Esophagus (tissue), 2 donors: ENCODE measurements around the gene NXPH3. TPM values are rescaled to one million over a fixed set of nuclear protein-coding genes. Genes with fewer than 3 reads are reported as not detected.
A peak's percentile ranks its signal among the peaks of the same experiment; 100 is the strongest.

Source experiments
- H3K27ac ChIP-seq, 2 donors: one replicate each; pipeline ENCODE4 v1.5.1; 2013; ENCODE audit warnings: low read depth in 2 of 2, mild to moderate bottlenecking in 2 of 2, inconsistent platforms in 1 of 2, low read length in 1 of 2, moderate library complexity in 1 of 2
- H3K27me3 ChIP-seq, 2 donors: one replicate each; pipeline ENCODE4 v1.6.1; 2013; ENCODE audit warnings: low read length in 2 of 2, control low read depth in 1 of 2, mild to moderate bottlenecking in 1 of 2; ENCODE audit not compliant: insufficient read depth in 2 of 2, control insufficient read depth in 1 of 2
- H3K36me3 ChIP-seq, 2 donors: one replicate each; pipeline ENCODE4 v1.6.1; 2013; ENCODE audit warnings: low read length in 1 of 2; ENCODE audit not compliant: control insufficient read depth in 2 of 2, insufficient read depth in 2 of 2
- H3K4me1 ChIP-seq, 2 donors: one replicate each; pipeline ENCODE4 v1.6.1; 2013; ENCODE audit warnings: low read length in 1 of 2; ENCODE audit not compliant: control insufficient read depth in 2 of 2, insufficient read depth in 2 of 2
- H3K4me3 ChIP-seq, 2 donors: one replicate each; pipeline ENCODE4 v1.5.1; 2013; ENCODE audit warnings: low read length in 2 of 2, mild to moderate bottlenecking in 2 of 2, low read depth in 1 of 2, moderate library complexity in 1 of 2
- H3K9me3 ChIP-seq, 2 donors: one replicate each; pipeline ENCODE4 v1.6.1; 2013; ENCODE audit warnings: mild to moderate bottlenecking in 2 of 2, low read depth in 1 of 2, low read length in 1 of 2, moderate library complexity in 1 of 2; ENCODE audit not compliant: control insufficient read depth in 2 of 2, insufficient read depth in 1 of 2
- WGBS, 2 donors: extraction: QIAGEN DNeasy Blood & Tissue Kit; methylation state at CpG; one replicate each; pipeline ENCODE4 v1.1.7; 2013; 5-methylcytosine and 5-hydroxymethylcytosine counted together
- polyA plus RNA-seq, 2 donors: library from polyadenylated mRNA; stranded (reverse); fragments of 200-250 nt; gene quantifications; one replicate each; pipeline ENCODE4 v1.2.3, GENCODE V29; 2013
- donor health status: healthy with polysubstance abuse.
- donor health status: Bipolar disorder and iron deficiency.

Gene NXPH3
- polyA plus RNA-seq, 2 donors = 0.69 to 2.2 TPM

DNA sequence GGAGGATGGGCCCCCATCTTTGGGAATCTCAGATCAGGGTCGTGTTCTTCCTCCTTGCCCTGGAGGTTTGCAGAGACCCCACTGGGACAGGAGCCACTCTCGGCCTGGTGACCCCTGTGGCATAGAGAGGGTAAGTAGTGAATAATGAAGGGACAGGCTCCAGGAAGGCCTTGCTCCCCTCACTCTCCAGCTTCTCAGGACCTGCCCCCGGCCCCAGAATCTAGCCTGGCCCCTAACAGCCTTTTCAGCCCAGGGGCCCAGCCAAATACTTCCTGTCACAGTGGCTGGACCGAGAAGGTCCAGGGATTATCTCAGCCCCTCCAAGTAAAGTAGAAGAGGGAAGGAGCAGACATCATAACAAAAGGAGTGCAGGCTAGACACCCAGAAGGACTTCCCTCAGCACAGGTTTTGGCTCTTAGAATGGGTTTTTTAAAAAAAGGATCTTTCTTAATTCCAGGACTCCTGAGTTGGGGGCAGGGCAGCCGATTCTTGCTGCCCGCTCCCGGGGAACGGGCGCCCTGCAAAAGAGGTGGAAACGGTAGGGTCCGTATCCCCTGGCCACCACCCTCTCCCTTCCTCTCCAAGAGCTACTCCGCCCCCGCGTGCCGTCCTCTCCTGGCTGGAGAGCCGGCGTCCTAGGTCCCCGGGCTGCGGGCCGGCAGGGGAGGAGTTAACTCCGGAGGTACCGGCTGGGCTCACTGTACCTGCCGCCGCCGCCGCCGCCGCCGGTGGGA lies 559 bp upstream of the NXPH3 start:
- no peaks in the 10 kb centered on the region for H3K27me3 ChIP-seq
- peaks cover 8 to 14% of the 10 kb centered on the region in 2 donors for H3K4me1 ChIP-seq
- peak overlapping the region; percentile 45 to 56 for H3K4me3 ChIP-seq
- H3K27ac ChIP-seq = peak overlapping the region; percentile 59 to 74
- H3K36me3 ChIP-seq = no peaks in the 10 kb centered on the region
- 7 to 10% methylated on average over 28 to 29 of the region's 29 CpGs for WGBS, 2 donors
- H3K9me3 ChIP-seq = no peaks in the 10 kb centered on the region

DNA sequence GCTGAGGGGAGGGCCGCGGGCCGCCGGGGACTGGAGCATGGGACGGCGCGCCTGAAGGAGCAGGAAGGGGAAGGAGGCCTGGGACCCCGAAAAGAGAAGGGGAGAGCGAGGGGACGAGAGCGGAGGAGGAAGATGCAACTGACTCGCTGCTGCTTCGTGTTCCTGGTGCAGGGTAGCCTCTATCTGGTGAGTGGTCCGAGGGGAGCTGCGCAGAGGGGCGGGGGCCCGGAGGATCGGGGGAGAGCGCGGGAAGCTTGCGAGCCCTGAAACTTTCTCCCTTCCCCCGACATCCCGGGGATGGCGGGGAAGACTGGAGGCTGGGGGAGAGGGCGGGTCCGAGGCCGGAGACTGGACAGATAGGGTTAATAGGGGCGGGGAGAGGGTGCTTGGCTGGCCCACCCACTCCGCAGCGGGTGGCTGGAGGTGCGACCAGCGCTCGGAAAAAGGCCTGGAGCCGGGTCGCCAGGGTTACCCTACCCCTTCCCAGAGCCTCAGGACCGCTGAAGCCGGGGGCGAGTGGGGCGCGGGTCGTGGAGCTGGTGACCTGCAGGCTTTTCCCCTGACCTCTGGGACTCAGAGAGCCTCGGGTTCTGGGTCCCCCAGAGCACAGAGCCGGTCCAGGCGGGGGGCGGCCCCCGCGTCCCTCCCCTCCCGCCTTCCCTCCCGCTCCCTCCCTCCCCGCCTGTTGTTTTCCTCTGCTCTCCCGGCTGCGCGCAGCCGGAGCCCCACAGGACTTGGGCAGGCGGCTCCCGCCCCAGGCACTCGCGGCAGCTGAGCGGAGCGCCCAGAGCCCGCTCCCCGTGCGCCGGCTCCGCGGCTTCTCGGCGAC lies 631 bp downstream of the NXPH3 start:
- Histone ChIP-seq H3K4me1 (peaks cover 8 to 13% of the 10 kb centered on the region in 2 donors), H3K27ac (peak overlapping the region; percentile 67 to 74), H3K4me3 (peak overlapping the region; percentile 45 to 56)

DNA sequence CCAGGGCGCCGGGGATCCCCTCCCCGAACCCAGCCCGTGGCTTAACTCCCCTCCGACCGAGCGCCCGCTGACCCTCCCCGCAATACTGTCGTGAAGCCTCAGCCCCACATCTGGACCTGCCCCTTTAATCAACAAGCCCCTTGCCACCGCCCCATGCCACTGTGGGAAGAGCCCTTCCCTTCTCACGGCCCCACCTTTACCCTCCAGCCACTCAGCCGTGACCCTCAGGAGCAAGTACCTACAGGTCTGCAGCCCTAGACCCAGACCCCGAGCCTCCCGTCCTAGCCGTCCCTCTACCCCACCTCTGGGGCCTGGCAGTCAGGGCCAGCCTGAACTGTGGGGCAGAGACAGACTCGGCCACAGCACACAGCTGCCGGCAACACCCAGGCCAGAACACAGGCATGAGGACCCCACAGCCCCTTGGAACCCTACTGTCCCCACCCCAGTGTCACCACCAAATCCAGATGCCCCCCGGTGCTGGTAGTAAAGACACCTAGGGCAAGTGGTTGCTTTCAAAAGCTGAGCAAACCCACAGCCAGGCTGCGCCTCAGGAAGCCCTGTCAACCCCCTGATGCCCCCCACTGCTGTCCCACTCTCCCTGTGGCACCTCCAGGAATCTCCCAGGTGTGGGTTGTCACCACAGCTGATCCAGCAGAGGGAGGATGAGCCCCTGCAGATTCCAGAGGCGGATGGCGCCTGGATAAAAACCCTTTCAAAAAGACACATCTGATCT lies 1.4 kb downstream of the NXPH3 start:
- WGBS, 2 donors = 19% methylated on average over 22 of the region's 22 CpGs
- no peaks in the 10 kb centered on the region for H3K9me3 ChIP-seq
- peaks cover 8 to 13% of the 10 kb centered on the region in 2 donors for H3K4me1 ChIP-seq
- peak overlapping the region; percentile 45 to 56 for H3K4me3 ChIP-seq
- H3K27ac ChIP-seq = peak overlapping the region; percentile 67 to 74
- no peaks in the 10 kb centered on the region for H3K36me3 ChIP-seq
- H3K27me3 ChIP-seq = no peaks in the 10 kb centered on the region

More for the DNA sequence above, 631 bp downstream of the NXPH3 start:
- 1% methylated on average over 42 to 68 of the region's 68 CpGs for WGBS, 2 donors
- Histone ChIP-seq H3K27me3 (no peaks in the 10 kb centered on the region), H3K9me3 (no peaks in the 10 kb centered on the region), H3K36me3 (no peaks in the 10 kb centered on the region)

GRCh38 chr17:49577650-49577934 lies 1.9 kb downstream of the NXPH3 start:
- Histone ChIP-seq H3K9me3 (no peaks in the 10 kb centered on the region), H3K27me3 (no peaks in the 10 kb centered on the region), H3K4me3 (peak overlapping the region in 1 of 2 donors; percentile 45), H3K4me1 (peaks cover 8 to 13% of the 10 kb centered on the region in 2 donors), H3K27ac (peak overlapping the region; percentile 67 to 74), H3K36me3 (no peaks in the 10 kb centered on the region)
- 32 to 51% methylated on average over 3 of the region's 3 CpGs for WGBS, 2 donors

GRCh38 chr17:49577963-49578362 lies 2.3 kb downstream of the NXPH3 start:
- Histone ChIP-seq H3K9me3 (no peaks in the 10 kb centered on the region), H3K27me3 (no peaks in the 10 kb centered on the region), H3K27ac (no peak overlapping the region), H3K4me3 (no peak overlapping the region), H3K4me1 (peaks cover 8 to 13% of the 10 kb centered on the region in 2 donors), H3K36me3 (no peaks in the 10 kb centered on the region)
- 56 to 59% methylated on average over 4 of the region's 4 CpGs for WGBS, 2 donors

DNA sequence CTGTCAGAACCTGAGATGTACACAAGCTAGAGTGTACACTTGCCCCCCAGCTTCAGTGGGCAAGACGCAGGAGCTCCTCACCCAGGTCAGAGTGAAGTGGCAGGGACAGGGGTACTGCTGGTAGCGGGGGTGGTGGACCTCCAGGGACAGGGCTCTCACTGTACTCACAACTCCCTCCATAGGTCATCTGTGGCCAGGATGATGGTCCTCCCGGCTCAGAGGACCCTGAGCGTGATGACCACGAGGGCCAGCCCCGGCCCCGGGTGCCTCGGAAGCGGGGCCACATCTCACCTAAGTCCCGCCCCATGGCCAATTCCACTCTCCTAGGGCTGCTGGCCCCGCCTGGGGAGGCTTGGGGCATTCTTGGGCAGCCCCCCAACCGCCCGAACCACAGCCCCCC lies 2.7 kb downstream of the NXPH3 start:
- Histone ChIP-seq H3K4me3 (no peak overlapping the region), H3K27ac (no peak overlapping the region), H3K36me3 (no peaks in the 10 kb centered on the region), H3K4me1 (peaks cover 8 to 13% of the 10 kb centered on the region in 2 donors), H3K9me3 (no peaks in the 10 kb centered on the region), H3K27me3 (no peaks in the 10 kb centered on the region)
- 90 to 93% methylated on average over 13 of the region's 13 CpGs for WGBS, 2 donors

- H3K4me1 ChIP-seq = peaks cover 8 to 13% of the 10 kb centered on the region in 2 donors
- H3K36me3 ChIP-seq = no peaks in the 10 kb centered on the region
- no peaks in the 10 kb centered on the region for H3K9me3 ChIP-seq
- no peaks in the 10 kb centered on the region for H3K27me3 ChIP-seq
- 86 to 88% methylated on average over 17 of the region's 17 CpGs for WGBS, 2 donors
- no peak overlapping the region for H3K4me3 ChIP-seq
- H3K27ac ChIP-seq = no peak overlapping the region
Measured at GRCh38 chr17:49578952-49579500, 3.4 kb downstream of the NXPH3 start.

DNA sequence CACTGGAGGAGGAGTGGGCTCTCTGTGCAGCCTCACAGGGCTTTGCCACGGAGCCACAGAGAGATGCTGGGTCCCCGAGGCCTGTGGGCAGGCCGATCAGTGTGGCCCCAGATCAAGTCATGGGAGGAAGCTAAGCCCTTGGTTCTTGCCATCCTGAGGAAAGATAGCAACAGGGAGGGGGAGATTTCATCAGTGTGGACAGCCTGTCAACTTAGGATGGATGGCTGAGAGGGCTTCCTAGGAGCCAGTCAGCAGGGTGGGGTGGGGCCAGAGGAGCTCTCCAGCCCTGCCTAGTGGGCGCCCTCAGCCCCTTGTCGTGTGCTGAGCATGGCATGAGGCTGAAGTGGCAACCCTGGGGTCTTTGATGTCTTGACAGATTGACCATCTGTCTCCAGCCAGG lies 3.9 kb downstream of the NXPH3 start:
- no peaks in the 10 kb centered on the region for H3K27me3 ChIP-seq
- no peaks in the 10 kb centered on the region for H3K9me3 ChIP-seq
- peaks cover 8 to 13% of the 10 kb centered on the region in 2 donors for H3K4me1 ChIP-seq
- no peak overlapping the region for H3K4me3 ChIP-seq
- no peaks in the 10 kb centered on the region for H3K36me3 ChIP-seq
- H3K27ac ChIP-seq = no peak overlapping the region
- 86 to 88% methylated on average over 5 of the region's 5 CpGs for WGBS, 2 donors

GRCh38 chr17:49580055-49580721 lies 4.5 kb downstream of the NXPH3 start:
- Histone ChIP-seq H3K27ac (no peak overlapping the region), H3K36me3 (no peaks in the 10 kb centered on the region), H3K4me1 (peaks cover 8 to 13% of the 10 kb centered on the region in 2 donors), H3K4me3 (no peak overlapping the region), H3K27me3 (no peaks in the 10 kb centered on the region), H3K9me3 (no peaks in the 10 kb centered on the region)
- 65% methylated on average over 21 of the region's 21 CpGs for WGBS, 2 donors
